Putamen (tissue), 1 donor: Measurements from ENCODE around the gene STARD5.

ENCODE experiments used
- DNase-seq: peaks from one replicate; pipeline ENCODE4 v3.0.0-alpha.2; 2016; ENCODE audit warnings: low spot score

The STARD5 gene

GRCh38 chr15:81311752-81312464 lies 12.0 kb downstream of the STARD5 start:
- no peak for DNase-seq

GRCh38 chr15:81310480-81310879 lies 13.5 kb downstream of the STARD5 start:
- no peak for DNase-seq

DNA sequence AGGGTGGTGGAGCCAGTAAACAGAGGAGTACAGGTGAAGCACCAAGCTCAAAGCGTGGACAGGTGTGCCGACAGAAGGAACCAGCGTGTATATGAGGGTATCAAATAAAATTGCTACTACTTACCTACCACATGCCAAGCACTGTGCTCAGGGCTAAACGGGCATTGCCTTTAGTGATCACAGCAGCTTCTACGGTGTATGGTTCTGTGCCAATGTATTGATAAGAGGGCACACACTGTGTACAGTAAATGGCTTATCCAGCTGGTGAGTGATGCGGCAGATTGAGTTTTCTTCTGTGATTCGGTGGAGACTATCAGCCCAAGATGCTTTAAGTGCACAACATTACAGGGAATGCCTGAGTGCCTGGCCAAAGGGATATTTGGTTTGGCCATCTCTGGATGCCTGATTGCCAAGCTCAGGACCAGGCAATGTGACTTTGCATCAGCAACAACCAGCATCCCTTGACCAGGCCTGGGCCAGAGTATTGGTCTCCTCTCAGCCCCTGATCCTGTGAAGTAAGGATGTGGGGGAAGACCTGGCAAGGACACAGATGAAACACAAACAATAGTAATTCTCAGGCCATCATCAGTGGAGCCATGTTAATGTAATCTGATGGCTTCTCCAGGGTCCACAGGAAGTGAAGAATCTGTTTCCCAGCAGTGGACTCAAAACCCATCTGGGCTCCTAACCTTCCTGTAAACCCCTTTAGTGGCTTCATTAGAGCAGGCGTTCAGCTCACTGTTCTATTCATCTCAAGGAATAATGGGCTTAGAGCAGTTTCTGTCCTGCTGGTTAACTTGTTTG lies 14.1 kb downstream of the STARD5 start:
- DNase-seq: no peak

DNA sequence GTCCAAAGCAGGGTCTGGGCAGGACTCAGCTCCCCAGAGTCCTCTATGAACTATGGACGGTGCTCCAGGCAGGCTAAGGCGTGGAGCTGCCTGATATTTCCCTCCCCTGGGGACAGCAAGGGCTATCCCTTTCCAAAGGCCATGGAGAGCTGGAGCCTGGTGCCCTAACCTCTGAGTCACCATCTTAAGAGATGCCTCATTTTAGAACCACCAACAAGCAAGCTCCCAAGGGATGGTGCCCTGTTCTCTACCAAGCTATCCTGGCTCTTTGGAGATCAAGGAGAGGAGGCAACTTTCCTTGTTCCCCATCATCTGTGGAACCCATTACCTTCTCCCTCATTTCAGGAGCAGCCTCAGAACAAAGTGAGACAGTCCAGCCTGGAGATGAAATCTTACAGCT lies 15.7 kb downstream of the STARD5 start:
- no peak for DNase-seq

- DNase-seq: no peak
Observed at GRCh38 chr15:81304226-81304625, 19.7 kb downstream of the STARD5 start.

GRCh38 chr15:81303244-81304225 lies 20.4 kb downstream of the STARD5 start:
- DNase-seq: no peak

- no peak for DNase-seq
Observed at GRCh38 chr15:81302701-81303109, 21.2 kb downstream of the STARD5 start.

DNA sequence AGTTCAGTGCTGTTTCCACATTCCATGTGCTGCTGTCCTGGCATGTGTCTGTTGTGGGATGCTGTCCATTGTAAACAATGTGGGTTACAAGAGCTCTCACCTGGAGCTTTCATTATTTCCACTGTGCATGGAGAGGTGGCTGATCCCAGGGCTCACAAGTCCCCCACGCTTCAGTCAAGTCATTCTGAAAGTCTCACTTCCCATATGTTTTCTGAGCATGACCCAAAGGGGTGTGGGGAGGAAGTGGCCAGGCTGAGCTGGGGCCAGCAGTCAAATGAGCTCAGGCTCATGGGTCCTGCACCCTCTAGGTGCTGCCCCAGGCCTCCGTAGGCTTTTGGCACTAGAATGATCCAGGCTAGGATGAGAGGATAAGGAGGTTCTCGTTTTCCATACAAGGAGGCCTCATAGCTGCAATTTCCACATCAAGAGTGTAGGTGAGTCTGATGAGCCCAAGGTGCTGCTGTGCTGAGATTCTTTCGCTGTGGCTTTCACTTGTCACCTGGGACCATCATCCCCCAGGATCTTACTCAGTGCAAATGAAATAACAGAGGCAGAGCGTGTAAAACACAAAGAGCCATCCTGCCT lies 22.0 kb downstream of the STARD5 start:
- DNase-seq: no peak

DNA sequence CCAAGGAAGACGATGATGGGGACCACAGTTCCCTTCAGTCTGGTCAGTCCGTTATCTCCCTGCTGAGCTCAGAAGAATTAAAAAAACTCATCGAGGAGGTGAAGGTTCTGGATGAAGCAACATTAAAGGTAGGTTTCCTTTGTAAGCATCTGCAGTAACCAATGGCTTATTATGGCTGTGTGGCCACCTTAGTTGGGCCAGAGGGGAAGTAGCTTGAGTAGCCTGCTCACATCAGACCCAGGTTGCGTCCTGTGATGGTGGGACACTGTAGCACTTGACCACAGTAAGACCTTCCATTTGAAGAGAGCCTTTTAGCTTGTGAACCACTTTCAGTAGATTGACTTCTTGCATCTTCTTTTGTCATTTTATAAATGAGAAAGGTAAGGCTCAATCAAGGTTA lies 22.6 kb downstream of the STARD5 start:
- no peak for DNase-seq

- DNase-seq: no peak
Observed at GRCh38 chr15:81299630-81300273, 24.2 kb downstream of the STARD5 start.

DNA sequence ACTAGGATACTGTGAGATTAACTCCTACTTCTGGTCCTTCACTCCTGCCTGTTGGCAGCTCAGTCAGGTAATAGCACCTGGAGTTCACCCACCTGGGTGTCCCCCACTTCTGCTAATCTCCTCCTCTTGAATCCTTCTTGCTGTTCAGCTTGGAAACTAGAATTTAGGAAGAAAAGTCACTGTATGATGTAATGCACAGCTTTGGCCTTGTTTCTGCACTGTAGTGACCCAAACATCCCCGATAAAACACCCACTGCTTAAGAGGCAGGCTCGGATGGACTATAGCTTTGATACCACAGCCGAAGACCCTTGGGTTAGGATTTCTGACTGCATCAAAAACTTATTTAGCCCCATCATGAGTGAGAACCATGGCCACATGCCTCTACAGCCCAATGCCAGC lies 24.8 kb downstream of the STARD5 start:
- no peak for DNase-seq

DNA sequence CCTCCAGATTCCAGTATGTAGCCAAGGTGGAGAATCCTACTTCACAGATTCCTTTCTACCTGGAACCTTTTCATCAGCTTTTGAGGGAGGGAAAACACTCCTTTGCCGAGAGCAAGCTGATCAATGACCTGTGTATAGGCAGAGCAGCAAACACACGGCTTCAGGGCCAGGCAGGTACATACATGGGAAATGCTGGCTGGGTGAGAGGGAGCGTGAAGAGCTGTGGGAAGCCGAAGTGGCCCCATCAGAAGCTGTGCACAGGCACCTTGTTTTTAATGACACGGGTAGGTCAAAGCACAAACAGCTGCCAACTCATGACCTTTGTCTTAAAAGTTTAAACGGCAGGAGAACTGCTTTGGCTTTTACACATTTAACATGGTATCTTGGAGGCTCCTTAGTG lies 25.3 kb downstream of the STARD5 start:
- DNase-seq: no peak

DNA sequence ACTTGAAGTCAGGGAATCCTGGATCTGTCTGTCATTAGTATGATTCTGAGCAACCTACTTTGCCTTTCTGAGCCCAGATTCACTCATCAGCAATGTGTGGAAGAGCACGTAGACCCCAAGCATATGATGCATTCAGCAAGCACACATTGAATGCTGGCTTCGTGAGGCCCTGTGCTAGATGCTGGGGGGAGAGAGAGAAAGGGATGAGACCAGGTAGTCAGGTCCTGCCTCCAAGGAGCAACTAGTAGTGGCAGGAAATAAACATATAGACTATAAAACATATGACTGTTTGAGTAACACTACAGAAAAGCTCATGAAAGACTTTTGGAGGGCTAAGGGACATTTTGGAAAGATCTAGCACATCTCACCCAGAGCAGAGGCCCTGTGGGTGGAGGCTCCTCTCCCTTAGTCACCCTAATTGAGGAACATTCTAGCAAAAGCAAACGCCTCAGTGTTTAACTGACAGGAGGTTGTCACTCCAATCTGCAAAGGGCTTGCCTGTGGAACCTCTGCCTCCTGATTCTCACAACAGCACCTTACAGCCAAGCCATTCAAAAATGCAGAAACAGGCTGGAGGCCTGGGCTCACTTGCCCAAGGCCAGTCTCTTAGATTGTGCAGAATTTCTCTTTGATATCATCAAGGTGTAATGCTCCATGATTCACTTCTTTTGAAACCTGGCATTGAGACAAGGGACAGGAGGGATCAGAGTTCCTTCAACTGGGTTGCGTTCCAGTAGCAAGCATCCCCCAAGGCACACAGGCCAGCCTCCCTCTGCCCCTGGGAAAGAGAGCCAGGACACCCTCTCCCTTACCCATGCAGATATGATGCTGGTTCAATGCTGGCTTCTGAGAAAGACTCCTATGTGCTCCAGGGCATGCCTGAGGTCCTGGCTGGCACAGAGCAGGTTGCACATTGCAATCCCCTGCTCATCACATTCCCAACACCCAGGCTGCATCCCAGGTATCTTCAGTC lies 26.1 kb downstream of the STARD5 start:
- no peak for DNase-seq

- DNase-seq: no peak
Observed at GRCh38 chr15:81297147-81297572, 26.8 kb downstream of the STARD5 start.

- DNase-seq: no peak
Observed at GRCh38 chr15:81296673-81297072, 27.3 kb downstream of the STARD5 start.

- DNase-seq: no peak
Observed at GRCh38 chr15:81296186-81296585, 27.8 kb downstream of the STARD5 start.

GRCh38 chr15:81295486-81296121 lies 28.3 kb downstream of the STARD5 start:
- DNase-seq: no peak

- no peak for DNase-seq
Observed at GRCh38 chr15:81294516-81294880, 29.4 kb downstream of the STARD5 start.

DNA sequence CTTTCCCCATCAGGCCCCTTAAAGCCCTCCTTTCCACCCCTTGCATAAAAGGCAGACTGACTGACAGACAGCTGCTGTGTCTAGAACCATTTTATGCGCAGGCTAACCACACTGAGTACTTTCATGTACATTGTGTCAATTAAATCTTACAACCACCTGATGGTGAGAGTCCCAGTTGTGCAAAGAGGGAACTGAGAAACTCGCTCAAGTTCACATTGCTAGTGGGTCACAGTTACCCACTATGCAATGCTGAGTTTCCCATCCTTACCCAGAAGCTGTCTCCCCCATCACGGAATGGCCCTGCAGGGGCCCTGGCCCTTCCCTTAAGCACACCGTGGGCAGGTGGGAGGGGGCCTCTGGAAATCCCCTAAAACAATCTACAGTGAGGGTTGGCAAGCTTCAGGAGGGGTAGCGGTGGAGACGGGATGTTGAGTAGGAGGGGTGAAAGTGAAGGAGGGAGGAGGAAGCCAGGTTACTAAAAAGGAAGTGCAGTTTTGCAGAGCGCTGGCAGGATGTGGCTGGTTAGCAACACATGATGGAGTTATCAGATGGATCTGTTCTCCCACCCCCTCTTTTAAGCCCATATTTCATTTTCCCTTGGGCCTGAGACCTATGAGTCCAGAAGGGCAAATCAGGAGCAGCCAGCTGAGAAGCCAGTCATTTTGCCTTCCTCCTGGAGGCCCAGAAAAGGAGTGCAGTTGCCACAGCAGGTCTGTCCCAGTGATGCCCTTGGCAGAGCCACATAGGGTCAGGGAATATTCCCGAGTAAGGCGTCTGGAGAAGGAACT lies 30.0 kb downstream of the STARD5 start:
- no peak for DNase-seq
